HEK293T (cell line): ENCODE data around the gene C12orf50.

Experiments
- BHLHE40 ChIP-seq: fragments of 450-650 bp; IDR thresholded peaks from 2 replicates; pipeline ENCODE4 v1.6.1; 2016; ENCODE audit warnings: mild to moderate bottlenecking, moderate library complexity, borderline replicate concordance
- CTBP1 ChIP-seq: fragments of 450-650 bp; IDR thresholded peaks from 2 replicates; pipeline ENCODE4 v1.6.1; 2016; ENCODE audit warnings: borderline replicate concordance
- ELF4 ChIP-seq: fragments of 450-650 bp; IDR thresholded peaks from 2 replicates; pipeline ENCODE4 v1.6.1; 2017; ENCODE audit warnings: antibody characterized with exemption
- FOXA1 ChIP-seq: fragments of 450-650 bp; IDR thresholded peaks from 2 replicates; pipeline ENCODE4 v1.6.1; 2016; ENCODE audit warnings: mild to moderate bottlenecking
- FOXK2 ChIP-seq: fragments of 450-650 bp; IDR thresholded peaks from 2 replicates; pipeline ENCODE4 v1.6.1; 2016; ENCODE audit warnings: mild to moderate bottlenecking
- FOXM1 ChIP-seq: fragments of 450-650 bp; IDR thresholded peaks from 2 replicates; pipeline ENCODE4 v1.6.1; 2017; ENCODE audit warnings: mild to moderate bottlenecking, borderline replicate concordance
- HDGF ChIP-seq: fragments of 450-650 bp; IDR thresholded peaks from 2 replicates; pipeline ENCODE4 v1.6.1; 2017; ENCODE audit warnings: antibody characterized with exemption, borderline replicate concordance
- LEF1 ChIP-seq: fragments of 450-650 bp; IDR thresholded peaks from 2 replicates; pipeline ENCODE4 v1.6.1; 2017; ENCODE audit warnings: mild to moderate bottlenecking, borderline replicate concordance
- NFRKB ChIP-seq: fragments of 450-650 bp; IDR thresholded peaks from 2 replicates; pipeline ENCODE4 v1.6.1; 2016; ENCODE audit warnings: mild to moderate bottlenecking, moderate library complexity
- SP1 ChIP-seq: fragments of 450-650 bp; IDR thresholded peaks from 2 replicates; pipeline ENCODE4 v1.6.1; 2017
- SUZ12 ChIP-seq: fragments of 450-650 bp; IDR thresholded peaks from 2 replicates; pipeline ENCODE4 v1.6.1; 2016; ENCODE audit warnings: mild to moderate bottlenecking
- TARDBP ChIP-seq: fragments of 450-650 bp; IDR thresholded peaks from 2 replicates; pipeline ENCODE4 v1.6.1; 2016
- ZNF384 ChIP-seq: fragments of 450-650 bp; IDR thresholded peaks from 2 replicates; pipeline ENCODE4 v1.6.1; 2016
- TF ChIP-seq, protein P1 (sequence below): fragments of 450-650 bp; IDR thresholded peaks from 2 replicates; pipeline ENCODE4 v1.6.1; 2016

DNA sequence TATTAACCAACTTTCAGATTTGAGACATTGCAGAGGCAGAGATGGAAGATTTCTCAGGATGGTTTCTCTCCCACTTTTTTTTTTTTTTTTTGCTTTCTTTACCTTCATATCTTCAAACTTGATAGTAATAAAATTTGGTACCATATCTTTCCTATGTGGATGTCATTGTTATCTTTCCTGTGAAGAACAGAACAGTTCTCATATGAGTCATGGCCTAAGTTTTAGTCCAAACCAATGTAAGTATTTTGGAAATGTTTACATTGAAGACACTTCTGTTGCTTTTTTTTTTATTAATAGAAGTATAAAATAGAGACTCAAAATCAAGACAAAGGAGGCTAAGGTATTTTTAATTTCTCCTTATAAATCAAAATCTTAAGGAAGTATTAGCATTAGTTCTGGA is 95.2 kb downstream of the C12orf50 start:
- TF ChIP-seq BHLHE40 = no peak
- TF ChIP-seq SP1 = no peak
- TF ChIP-seq TARDBP = no peak
- TF ChIP-seq SUZ12 = no peak
- TF ChIP-seq FOXM1 = no peak
- TF ChIP-seq HDGF = no peak
- TF ChIP-seq ZNF384 = no peak
- TF ChIP-seq FOXK2 = no peak
- no peak for TF ChIP-seq LEF1
- TF ChIP-seq CTBP1 = no peak
- no peak for TF ChIP-seq NFRKB
- TF ChIP-seq, protein P1, sequence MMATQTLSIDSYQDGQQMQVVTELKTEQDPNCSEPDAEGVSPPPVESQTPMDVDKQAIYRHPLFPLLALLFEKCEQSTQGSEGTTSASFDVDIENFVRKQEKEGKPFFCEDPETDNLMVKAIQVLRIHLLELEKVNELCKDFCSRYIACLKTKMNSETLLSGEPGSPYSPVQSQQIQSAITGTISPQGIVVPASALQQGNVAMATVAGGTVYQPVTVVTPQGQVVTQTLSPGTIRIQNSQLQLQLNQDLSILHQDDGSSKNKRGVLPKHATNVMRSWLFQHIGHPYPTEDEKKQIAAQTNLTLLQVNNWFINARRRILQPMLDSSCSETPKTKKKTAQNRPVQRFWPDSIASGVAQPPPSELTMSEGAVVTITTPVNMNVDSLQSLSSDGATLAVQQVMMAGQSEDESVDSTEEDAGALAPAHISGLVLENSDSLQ = no peak
- no peak for TF ChIP-seq FOXA1
- no peak for TF ChIP-seq ELF4
